H9 (cell line): ENCODE data around the gene OR52L1. TPM values are rescaled to one million over a fixed set of nuclear protein-coding genes. Genes with fewer than 3 reads are reported as not detected.

Source experiments
- DNase-seq: peaks from one replicate; pipeline ENCODE4 v3.0.0-alpha.2; 2017
- H2AFZ ChIP-seq: one replicate; pipeline ENCODE4 v1.6.1; 2013; ENCODE audit warnings: mild to moderate bottlenecking, low read length, control low read depth, moderate library complexity
- H2AK5ac ChIP-seq: 2 replicates; pipeline ENCODE4 v1.6.1; 2013; ENCODE audit warnings: low read length, control low read depth, mixed read lengths; ENCODE audit not compliant: insufficient read length
- H2BK120ac ChIP-seq: one replicate; pipeline ENCODE4 v1.6.1; 2013; ENCODE audit warnings: low read depth, mild to moderate bottlenecking, low read length, control low read depth, inconsistent platforms; ENCODE audit not compliant: poor library complexity, severe bottlenecking
- H2BK12ac ChIP-seq: 2 replicates; pipeline ENCODE4 v1.6.1; 2013; ENCODE audit warnings: low read length, control low read depth, mixed read lengths, low read depth; ENCODE audit not compliant: insufficient read length
- H2BK15ac ChIP-seq: 2 replicates; pipeline ENCODE4 v1.6.1; 2013; ENCODE audit warnings: low read depth, low read length, control low read depth
- H2BK20ac ChIP-seq: one replicate; pipeline ENCODE4 v1.6.1; 2013; ENCODE audit warnings: low read depth, mild to moderate bottlenecking, low read length, control low read depth, inconsistent platforms; ENCODE audit not compliant: poor library complexity, severe bottlenecking
- H2BK5ac ChIP-seq: 2 replicates; pipeline ENCODE4 v1.6.1; 2013; ENCODE audit warnings: low read length, control low read depth, mixed read lengths; ENCODE audit not compliant: insufficient read length
- H3K14ac ChIP-seq: 2 replicates; pipeline ENCODE4 v1.6.1; 2013; ENCODE audit warnings: low read length, control low read depth; ENCODE audit not compliant: insufficient read depth
- H3K18ac ChIP-seq: 2 replicates; pipeline ENCODE4 v1.6.1; 2013; ENCODE audit warnings: low read depth, mild to moderate bottlenecking, mixed read lengths, low read length, control low read depth; ENCODE audit not compliant: insufficient read length
- H3K23ac ChIP-seq: 2 replicates; pipeline ENCODE4 v1.6.1; 2013; ENCODE audit warnings: low read length, control low read depth, mixed read lengths, low read depth; ENCODE audit not compliant: insufficient read length
- H3K23me2 ChIP-seq: 2 replicates; pipeline ENCODE4 v1.6.1; 2013; ENCODE audit warnings: low read depth, mild to moderate bottlenecking, mixed read lengths, low read length, control low read depth; ENCODE audit not compliant: insufficient read length, poor library complexity, severe bottlenecking
- H3K27ac ChIP-seq: 2 replicates; pipeline ENCODE4 v1.5.1; 2013; ENCODE audit warnings: low read length, control low read depth, mixed read lengths, low read depth; ENCODE audit not compliant: insufficient read length
- H3K27me3 ChIP-seq: 2 replicates; pipeline ENCODE4 v1.6.1; 2013; ENCODE audit warnings: low read length, control low read depth, inconsistent platforms; ENCODE audit not compliant: insufficient read depth
- H3K4ac ChIP-seq: 2 replicates; pipeline ENCODE4 v1.6.1; 2013; ENCODE audit warnings: low read depth, mild to moderate bottlenecking, control low read depth, inconsistent platforms, low read length, moderate library complexity
- H3K4me1 ChIP-seq: 2 replicates; pipeline ENCODE4 v1.6.1; 2013; ENCODE audit warnings: low read length, control low read depth, inconsistent platforms; ENCODE audit not compliant: insufficient read depth
- H3K4me2 ChIP-seq: 2 replicates; pipeline ENCODE4 v1.6.1; 2013; ENCODE audit warnings: low read length, control low read depth, mixed read lengths; ENCODE audit not compliant: insufficient read length, insufficient read depth
- H3K56ac ChIP-seq: 2 replicates; pipeline ENCODE4 v1.6.1; 2013; ENCODE audit warnings: low read depth, mild to moderate bottlenecking, mixed read lengths, low read length, control low read depth; ENCODE audit not compliant: insufficient read length
- H3K79me1 ChIP-seq: 2 replicates; pipeline ENCODE4 v1.6.1; 2013; ENCODE audit warnings: low read depth, mild to moderate bottlenecking, moderate library complexity, low read length, control low read depth, inconsistent platforms; ENCODE audit not compliant: insufficient read depth, poor library complexity, severe bottlenecking
- H3K79me2 ChIP-seq: 2 replicates; pipeline ENCODE4 v1.6.1; 2013; ENCODE audit warnings: low read length, control low read depth, inconsistent platforms; ENCODE audit not compliant: insufficient read depth
- H3K9ac ChIP-seq: 2 replicates; pipeline ENCODE4 v1.6.1; 2013; ENCODE audit warnings: low read length, control low read depth, mixed read lengths; ENCODE audit not compliant: insufficient read length; ENCODE audit errors: extremely low read depth
- H3K9me3 ChIP-seq: one replicate; pipeline ENCODE4 v1.6.1; 2013; ENCODE audit warnings: low read depth, low read length, inconsistent platforms; ENCODE audit not compliant: control insufficient read depth
- H3T11ph ChIP-seq: one replicate; pipeline ENCODE4 v1.6.1; 2013; ENCODE audit warnings: mild to moderate bottlenecking, low read length, control low read depth, inconsistent platforms
- H4K20me1 ChIP-seq: one replicate; pipeline ENCODE4 v1.6.1; 2013; ENCODE audit not compliant: control insufficient read depth, insufficient read length, insufficient read depth
- H4K5ac ChIP-seq: 2 replicates; pipeline ENCODE4 v1.6.1; 2013; ENCODE audit warnings: low read depth, mild to moderate bottlenecking, mixed read lengths, low read length, control low read depth; ENCODE audit not compliant: insufficient read length
- H4K8ac ChIP-seq: replicated peaks from 2 replicates; pipeline ENCODE4 v1.6.1; 2013; ENCODE audit warnings: low read length, control low read depth, mixed read lengths, low read depth; ENCODE audit not compliant: insufficient read length
- H4K91ac ChIP-seq: 2 replicates; pipeline ENCODE4 v1.6.1; 2013; ENCODE audit warnings: low read depth, mild to moderate bottlenecking, moderate library complexity, mixed read lengths, low read length, control low read depth; ENCODE audit not compliant: insufficient read length
- H3K27ac Mint-ChIP-seq, 3 experiments: 2 replicates in 2 of 3; 3 replicates in 1 of 3; pipeline ENCODE4 v1.8.0; 2020 to 2021; ENCODE audit warnings: mixed read lengths in 3 of 3, mild to moderate bottlenecking in 1 of 3, moderate library complexity in 1 of 3
- H3K27me3 Mint-ChIP-seq: 2 replicates; pipeline ENCODE4 v1.8.0; 2021; ENCODE audit warnings: low read depth, mild to moderate bottlenecking, moderate library complexity, mixed read lengths
- H3K36me3 Mint-ChIP-seq, 3 experiments: 2 replicates in 2 of 3; 3 replicates in 1 of 3; pipeline ENCODE4 v1.8.0; 2020 to 2021; ENCODE audit warnings: low read depth in 3 of 3, mixed read lengths in 3 of 3; ENCODE audit not compliant: insufficient read depth in 1 of 3
- H3K4me1 Mint-ChIP-seq, 2 experiments: 2 replicates each; pipeline ENCODE4 v1.8.0; 2020; ENCODE audit warnings: mixed read lengths in 2 of 2
- H3K4me3 Mint-ChIP-seq, 2 experiments: 2 replicates in 1 of 2; 3 replicates in 1 of 2; pipeline ENCODE4 v1.8.0; 2020 to 2021; ENCODE audit warnings: mild to moderate bottlenecking in 2 of 2, mixed read lengths in 2 of 2, moderate library complexity in 1 of 2
- H3K9me3 Mint-ChIP-seq, 2 experiments: 2 replicates in 1 of 2; 3 replicates in 1 of 2; pipeline ENCODE4 v1.8.0; 2020; ENCODE audit warnings: mild to moderate bottlenecking in 2 of 2, mixed read lengths in 2 of 2, moderate library complexity in 1 of 2
- WGBS: extraction: QIAGEN DNeasy Blood & Tissue Kit; methylation state at CpG from one replicate; pipeline ENCODE4 v1.1.7; 2013; ENCODE audit warnings: missing lambda C conversion rate, low lambda C conversion rate, mixed read lengths; ENCODE audit not compliant: insufficient read length; ENCODE audit errors: extremely low coverage; 5-methylcytosine and 5-hydroxymethylcytosine counted together
- total RNA-seq: library from RNA; stranded (reverse); gene quantifications from 2 replicates; pipeline ENCODE4 v1.2.1, GENCODE V29; 2021
- TF ChIP-seq, protein P1 (sequence below): fragments of 200-600 bp; sonication (generic); conservative IDR thresholded peaks from 3 replicates; pipeline ENCODE4 v1.8.0; 2021; ENCODE audit warnings: antibody characterized with exemption, mild to moderate bottlenecking

OR52L1 gene
- total RNA-seq, 1 experiment from 2014 or later: not detected

DNA sequence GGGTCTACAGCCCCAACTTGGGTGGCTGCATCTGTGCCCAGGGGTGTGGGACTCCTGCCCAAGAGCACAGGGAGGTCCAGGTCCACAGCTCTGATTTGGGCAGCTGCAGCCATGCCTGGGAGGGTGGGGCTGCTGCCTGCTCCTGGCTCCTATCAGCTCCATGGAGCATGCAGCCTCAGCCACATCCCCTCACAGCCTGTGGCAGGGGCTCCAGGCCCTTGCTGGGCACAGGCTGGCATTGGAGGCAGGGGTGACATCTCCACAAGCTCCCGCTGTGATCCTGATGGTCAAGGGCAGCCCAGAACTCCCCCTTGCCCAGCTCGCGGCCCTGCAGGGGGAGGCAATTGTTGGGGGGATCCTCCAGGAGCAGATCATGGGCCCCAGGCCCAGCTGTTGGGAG, 26.3 kb upstream of the OR52L1 start:
- H3K79me2 ChIP-seq: no peaks in the 10 kb centered on the region
- no peak overlapping the region; the same call in 1 of the 2 replicates for H3K4ac ChIP-seq
- H3K79me1 ChIP-seq: no peaks in the 10 kb centered on the region
- H3K9ac ChIP-seq: no peak overlapping the region
- TF ChIP-seq, protein P1, sequence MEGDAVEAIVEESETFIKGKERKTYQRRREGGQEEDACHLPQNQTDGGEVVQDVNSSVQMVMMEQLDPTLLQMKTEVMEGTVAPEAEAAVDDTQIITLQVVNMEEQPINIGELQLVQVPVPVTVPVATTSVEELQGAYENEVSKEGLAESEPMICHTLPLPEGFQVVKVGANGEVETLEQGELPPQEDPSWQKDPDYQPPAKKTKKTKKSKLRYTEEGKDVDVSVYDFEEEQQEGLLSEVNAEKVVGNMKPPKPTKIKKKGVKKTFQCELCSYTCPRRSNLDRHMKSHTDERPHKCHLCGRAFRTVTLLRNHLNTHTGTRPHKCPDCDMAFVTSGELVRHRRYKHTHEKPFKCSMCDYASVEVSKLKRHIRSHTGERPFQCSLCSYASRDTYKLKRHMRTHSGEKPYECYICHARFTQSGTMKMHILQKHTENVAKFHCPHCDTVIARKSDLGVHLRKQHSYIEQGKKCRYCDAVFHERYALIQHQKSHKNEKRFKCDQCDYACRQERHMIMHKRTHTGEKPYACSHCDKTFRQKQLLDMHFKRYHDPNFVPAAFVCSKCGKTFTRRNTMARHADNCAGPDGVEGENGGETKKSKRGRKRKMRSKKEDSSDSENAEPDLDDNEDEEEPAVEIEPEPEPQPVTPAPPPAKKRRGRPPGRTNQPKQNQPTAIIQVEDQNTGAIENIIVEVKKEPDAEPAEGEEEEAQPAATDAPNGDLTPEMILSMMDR: no peak
- H2BK15ac ChIP-seq: no peak overlapping the region
- no peak overlapping the region for H2BK5ac ChIP-seq
- no peak overlapping the region for H3T11ph ChIP-seq
- Mint-ChIP-seq H3K9me3 (0 out of 5 replicates have a peak, but pooled peaks cover 0 to 2% of the 10 kb centered on the region in 2 experiments), H3K27ac (no peak overlapping the region), H3K27me3 (peaks cover 4% of the 10 kb centered on the region; the same call in 1 of the 2 replicates), H3K4me1 (peaks cover 3 to 4% of the 10 kb centered on the region in 2 experiments; a peak in 1 of 4 replicates), H3K36me3 (no peaks in the 10 kb centered on the region), H3K4me3 (no peak overlapping the region)
- no peak overlapping the region for H2AK5ac ChIP-seq
- no peak overlapping the region for H4K91ac ChIP-seq
- no peak overlapping the region for H3K56ac ChIP-seq
- no peaks in the 10 kb centered on the region for H3K4me1 ChIP-seq
- H3K27ac ChIP-seq: no peak overlapping the region
- H3K9me3 ChIP-seq: no peaks in the 10 kb centered on the region
- no peaks in the 10 kb centered on the region for H3K27me3 ChIP-seq
- H3K18ac ChIP-seq: no peak overlapping the region
- no peaks in the 10 kb centered on the region for H3K23me2 ChIP-seq
- no peak overlapping the region for H4K8ac ChIP-seq
- H3K23ac ChIP-seq: no peak overlapping the region
- no peaks in the 10 kb centered on the region for H4K20me1 ChIP-seq
- H4K5ac ChIP-seq: no peak overlapping the region
- no peak overlapping the region for H2BK120ac ChIP-seq
- no peak overlapping the region for H2AFZ ChIP-seq
- no peak overlapping the region for H3K4me2 ChIP-seq
- no peak for DNase-seq
- no peak overlapping the region for H2BK12ac ChIP-seq
- H3K14ac ChIP-seq: no peak overlapping the region; the same call in 1 of the 2 replicates
- whole genome bisulfite sequencing: no CpG with 5 or more reads among the region's 3 CpGs
- H2BK20ac ChIP-seq: no peak overlapping the region
